H9 (cell line): ENCODE data around the gene RIGI. TPM values are rescaled to one million over a fixed set of nuclear protein-coding genes. Genes with fewer than 3 reads are reported as not detected.

ENCODE experiments used
- DNase-seq: peaks from one replicate; pipeline ENCODE4 v3.0.0-alpha.2; 2017
- H2AFZ ChIP-seq: one replicate; pipeline ENCODE4 v1.6.1; 2013; ENCODE audit warnings: mild to moderate bottlenecking, low read length, control low read depth, moderate library complexity
- H2AK5ac ChIP-seq: 2 replicates; pipeline ENCODE4 v1.6.1; 2013; ENCODE audit warnings: low read length, control low read depth, mixed read lengths; ENCODE audit not compliant: insufficient read length
- H2BK120ac ChIP-seq: one replicate; pipeline ENCODE4 v1.6.1; 2013; ENCODE audit warnings: low read depth, mild to moderate bottlenecking, low read length, control low read depth, inconsistent platforms; ENCODE audit not compliant: poor library complexity, severe bottlenecking
- H2BK12ac ChIP-seq: 2 replicates; pipeline ENCODE4 v1.6.1; 2013; ENCODE audit warnings: low read length, control low read depth, mixed read lengths, low read depth; ENCODE audit not compliant: insufficient read length
- H2BK15ac ChIP-seq: 2 replicates; pipeline ENCODE4 v1.6.1; 2013; ENCODE audit warnings: low read depth, low read length, control low read depth
- H2BK20ac ChIP-seq: one replicate; pipeline ENCODE4 v1.6.1; 2013; ENCODE audit warnings: low read depth, mild to moderate bottlenecking, low read length, control low read depth, inconsistent platforms; ENCODE audit not compliant: poor library complexity, severe bottlenecking
- H2BK5ac ChIP-seq: 2 replicates; pipeline ENCODE4 v1.6.1; 2013; ENCODE audit warnings: low read length, control low read depth, mixed read lengths; ENCODE audit not compliant: insufficient read length
- H3K14ac ChIP-seq: 2 replicates; pipeline ENCODE4 v1.6.1; 2013; ENCODE audit warnings: low read length, control low read depth; ENCODE audit not compliant: insufficient read depth
- H3K18ac ChIP-seq: 2 replicates; pipeline ENCODE4 v1.6.1; 2013; ENCODE audit warnings: low read depth, mild to moderate bottlenecking, mixed read lengths, low read length, control low read depth; ENCODE audit not compliant: insufficient read length
- H3K23ac ChIP-seq: 2 replicates; pipeline ENCODE4 v1.6.1; 2013; ENCODE audit warnings: low read length, control low read depth, mixed read lengths, low read depth; ENCODE audit not compliant: insufficient read length
- H3K23me2 ChIP-seq: 2 replicates; pipeline ENCODE4 v1.6.1; 2013; ENCODE audit warnings: low read depth, mild to moderate bottlenecking, mixed read lengths, low read length, control low read depth; ENCODE audit not compliant: insufficient read length, poor library complexity, severe bottlenecking
- H3K27ac ChIP-seq: 2 replicates; pipeline ENCODE4 v1.5.1; 2013; ENCODE audit warnings: low read length, control low read depth, mixed read lengths, low read depth; ENCODE audit not compliant: insufficient read length
- H3K27me3 ChIP-seq: 2 replicates; pipeline ENCODE4 v1.6.1; 2013; ENCODE audit warnings: low read length, control low read depth, inconsistent platforms; ENCODE audit not compliant: insufficient read depth
- H3K4ac ChIP-seq: 2 replicates; pipeline ENCODE4 v1.6.1; 2013; ENCODE audit warnings: low read depth, mild to moderate bottlenecking, control low read depth, inconsistent platforms, low read length, moderate library complexity
- H3K4me1 ChIP-seq: 2 replicates; pipeline ENCODE4 v1.6.1; 2013; ENCODE audit warnings: low read length, control low read depth, inconsistent platforms; ENCODE audit not compliant: insufficient read depth
- H3K4me2 ChIP-seq: 2 replicates; pipeline ENCODE4 v1.6.1; 2013; ENCODE audit warnings: low read length, control low read depth, mixed read lengths; ENCODE audit not compliant: insufficient read length, insufficient read depth
- H3K56ac ChIP-seq: 2 replicates; pipeline ENCODE4 v1.6.1; 2013; ENCODE audit warnings: low read depth, mild to moderate bottlenecking, mixed read lengths, low read length, control low read depth; ENCODE audit not compliant: insufficient read length
- H3K79me1 ChIP-seq: 2 replicates; pipeline ENCODE4 v1.6.1; 2013; ENCODE audit warnings: low read depth, mild to moderate bottlenecking, moderate library complexity, low read length, control low read depth, inconsistent platforms; ENCODE audit not compliant: insufficient read depth, poor library complexity, severe bottlenecking
- H3K79me2 ChIP-seq: 2 replicates; pipeline ENCODE4 v1.6.1; 2013; ENCODE audit warnings: low read length, control low read depth, inconsistent platforms; ENCODE audit not compliant: insufficient read depth
- H3K9ac ChIP-seq: 2 replicates; pipeline ENCODE4 v1.6.1; 2013; ENCODE audit warnings: low read length, control low read depth, mixed read lengths; ENCODE audit not compliant: insufficient read length; ENCODE audit errors: extremely low read depth
- H3K9me3 ChIP-seq: one replicate; pipeline ENCODE4 v1.6.1; 2013; ENCODE audit warnings: low read depth, low read length, inconsistent platforms; ENCODE audit not compliant: control insufficient read depth
- H3T11ph ChIP-seq: one replicate; pipeline ENCODE4 v1.6.1; 2013; ENCODE audit warnings: mild to moderate bottlenecking, low read length, control low read depth, inconsistent platforms
- H4K20me1 ChIP-seq: one replicate; pipeline ENCODE4 v1.6.1; 2013; ENCODE audit not compliant: control insufficient read depth, insufficient read length, insufficient read depth
- H4K5ac ChIP-seq: 2 replicates; pipeline ENCODE4 v1.6.1; 2013; ENCODE audit warnings: low read depth, mild to moderate bottlenecking, mixed read lengths, low read length, control low read depth; ENCODE audit not compliant: insufficient read length
- H4K8ac ChIP-seq: replicated peaks from 2 replicates; pipeline ENCODE4 v1.6.1; 2013; ENCODE audit warnings: low read length, control low read depth, mixed read lengths, low read depth; ENCODE audit not compliant: insufficient read length
- H4K91ac ChIP-seq: 2 replicates; pipeline ENCODE4 v1.6.1; 2013; ENCODE audit warnings: low read depth, mild to moderate bottlenecking, moderate library complexity, mixed read lengths, low read length, control low read depth; ENCODE audit not compliant: insufficient read length
- H3K27ac Mint-ChIP-seq, 3 experiments: 2 replicates in 2 of 3; 3 replicates in 1 of 3; pipeline ENCODE4 v1.8.0; 2020 to 2021; ENCODE audit warnings: mixed read lengths in 3 of 3, mild to moderate bottlenecking in 1 of 3, moderate library complexity in 1 of 3
- H3K27me3 Mint-ChIP-seq: 2 replicates; pipeline ENCODE4 v1.8.0; 2021; ENCODE audit warnings: low read depth, mild to moderate bottlenecking, moderate library complexity, mixed read lengths
- H3K36me3 Mint-ChIP-seq, 3 experiments: 2 replicates in 2 of 3; 3 replicates in 1 of 3; pipeline ENCODE4 v1.8.0; 2020 to 2021; ENCODE audit warnings: low read depth in 3 of 3, mixed read lengths in 3 of 3; ENCODE audit not compliant: insufficient read depth in 1 of 3
- H3K4me1 Mint-ChIP-seq, 2 experiments: 2 replicates each; pipeline ENCODE4 v1.8.0; 2020; ENCODE audit warnings: mixed read lengths in 2 of 2
- H3K4me3 Mint-ChIP-seq, 2 experiments: 2 replicates in 1 of 2; 3 replicates in 1 of 2; pipeline ENCODE4 v1.8.0; 2020 to 2021; ENCODE audit warnings: mild to moderate bottlenecking in 2 of 2, mixed read lengths in 2 of 2, moderate library complexity in 1 of 2
- H3K9me3 Mint-ChIP-seq, 2 experiments: 2 replicates in 1 of 2; 3 replicates in 1 of 2; pipeline ENCODE4 v1.8.0; 2020; ENCODE audit warnings: mild to moderate bottlenecking in 2 of 2, mixed read lengths in 2 of 2, moderate library complexity in 1 of 2
- CTCF ChIP-seq: fragments of 200-600 bp; sonication (generic); conservative IDR thresholded peaks from 3 replicates; pipeline ENCODE4 v1.8.0; 2021; ENCODE audit warnings: antibody characterized with exemption, mild to moderate bottlenecking
- WGBS: extraction: QIAGEN DNeasy Blood & Tissue Kit; methylation state at CpG from one replicate; pipeline ENCODE4 v1.1.7; 2013; ENCODE audit warnings: missing lambda C conversion rate, low lambda C conversion rate, mixed read lengths; ENCODE audit not compliant: insufficient read length; ENCODE audit errors: extremely low coverage; 5-methylcytosine and 5-hydroxymethylcytosine counted together
- total RNA-seq: library from RNA; stranded (reverse); gene quantifications from 2 replicates; pipeline ENCODE4 v1.2.1, GENCODE V29; 2021

Gene RIGI
- total RNA-seq, 1 experiment from 2014 or later = 4.1 TPM

- H3K23ac ChIP-seq = no peak overlapping the region
- H4K5ac ChIP-seq = no peak overlapping the region
- H3K79me1 ChIP-seq = no peaks in the 10 kb centered on the region
- no peak overlapping the region for H3K56ac ChIP-seq
- H3K4me1 Mint-ChIP-seq = peaks cover 11 to 13% of the 10 kb centered on the region in 2 experiments; a peak in 3 of 4 replicates
- no peak overlapping the region for H3K18ac ChIP-seq
- H3K9me3 ChIP-seq = no peaks in the 10 kb centered on the region
- DNase-seq = no peak
- H2AFZ ChIP-seq = no peak overlapping the region
- WGBS = no CpG with 5 or more reads among the region's 3 CpGs
- H2BK120ac ChIP-seq = no peak overlapping the region
- H2BK20ac ChIP-seq = no peak overlapping the region
- no peaks in the 10 kb centered on the region for H3K23me2 ChIP-seq
- no peaks in the 10 kb centered on the region for H3K4me1 ChIP-seq
- H3K27me3 Mint-ChIP-seq = no peaks in the 10 kb centered on the region
- H3K14ac ChIP-seq = no peak overlapping the region
- H3K9me3 Mint-ChIP-seq = peaks cover 0 to 3% of the 10 kb centered on the region in 2 experiments; a peak in 3 of 5 replicates
- H3K36me3 Mint-ChIP-seq = peaks cover 8 to 16% (median 13%) of the 10 kb centered on the region in 3 experiments
- H3K4me3 Mint-ChIP-seq = no peak overlapping the region
- no peak overlapping the region for H4K8ac ChIP-seq
- no peaks in the 10 kb centered on the region for H4K20me1 ChIP-seq
- no peak overlapping the region for H3T11ph ChIP-seq
- no peaks in the 10 kb centered on the region for H3K27me3 ChIP-seq
- H2BK5ac ChIP-seq = no peak overlapping the region
- no peak overlapping the region for H3K9ac ChIP-seq
- no peaks in the 10 kb centered on the region for H3K79me2 ChIP-seq
- H3K4ac ChIP-seq = no peak overlapping the region
- no peak overlapping the region for H2BK12ac ChIP-seq
- no peak overlapping the region for H2BK15ac ChIP-seq
- no peak for TF ChIP-seq CTCF
- no peak overlapping the region for H4K91ac ChIP-seq
- H3K4me2 ChIP-seq = no peak overlapping the region
- H3K27ac ChIP-seq = no peak overlapping the region
- H2AK5ac ChIP-seq = no peak overlapping the region
- peak overlapping the region in 2 of 3 experiments; percentile 25 to 80; a peak in 3 of 7 replicates for H3K27ac Mint-ChIP-seq
Observed at GRCh38 chr9:32503008-32503407, 23.0 kb downstream of the RIGI start.
